ENCODE measurements around the gene GFOD1.

GFOD1 gene

GRCh38 chr6:13487122-13488014 lies at the start of gene GFOD1:
TSS of gene GFOD1 (minus strand) at chr6:13487600. CDS start at chr6:13486890, 710 bp downstream.
- peak; percentile 86 for DNase-seq

GRCh38 chr6:13536796-13537526 lies 49.6 kb upstream of the GFOD1 start:
- no peak for DNase-seq

GRCh38 chr6:13535306-13535705 lies 47.9 kb upstream of the GFOD1 start:
- no peak for DNase-seq

- no peak for DNase-seq
These were observed 47.1 kb upstream of the GFOD1 start for GRCh38 chr6:13534536-13534935.

GRCh38 chr6:13531956-13532355 lies 44.6 kb upstream of the GFOD1 start:
- no peak for DNase-seq

GRCh38 chr6:13528777-13529343 lies 41.5 kb upstream of the GFOD1 start:
- DNase-seq = no peak

- DNase-seq = no peak
These were observed 40.8 kb upstream of the GFOD1 start for GRCh38 chr6:13528232-13528631.

GRCh38 chr6:13527671-13528056 lies 40.3 kb upstream of the GFOD1 start:
- no peak for DNase-seq

- no peak for DNase-seq
These were observed 39.6 kb upstream of the GFOD1 start for GRCh38 chr6:13526727-13527670.

GRCh38 chr6:13526357-13526726 lies 38.9 kb upstream of the GFOD1 start:
- DNase-seq = no peak

GRCh38 chr6:13524801-13525508 lies 37.6 kb upstream of the GFOD1 start:
- no peak for DNase-seq

- no peak for DNase-seq
These were observed 36.6 kb upstream of the GFOD1 start for GRCh38 chr6:13523826-13524622.

- no peak for DNase-seq
These were observed 35.3 kb upstream of the GFOD1 start for GRCh38 chr6:13522656-13523055.

- no peak for DNase-seq
These were observed 32.4 kb upstream of the GFOD1 start for GRCh38 chr6:13519839-13520238.

GRCh38 chr6:13517116-13517515 lies 29.7 kb upstream of the GFOD1 start:
- no peak for DNase-seq

GRCh38 chr6:13515912-13516311 lies 28.5 kb upstream of the GFOD1 start:
- DNase-seq = no peak

- no peak for DNase-seq
These were observed 26.5 kb upstream of the GFOD1 start for GRCh38 chr6:13513626-13514502.

GRCh38 chr6:13512900-13513299 lies 25.5 kb upstream of the GFOD1 start:
- no peak for DNase-seq

GRCh38 chr6:13511913-13512717 lies 24.7 kb upstream of the GFOD1 start:
- no peak for DNase-seq
